ENCODE data around the gene GZMM. TPM values are rescaled to one million over a fixed set of nuclear protein-coding genes. Genes with fewer than 3 reads are reported as not detected.
"Not testable (repeated sequence)": the region's sequence is repeated elsewhere in the genome, so short reads cannot be mapped to it uniquely, and the experiment has no call there.

Gene GZMM
- total RNA-seq, 1 experiment from 2014 or later, result 0.66 TPM

GRCh38 chr19:584240-585001 lies 40.6 kb downstream of the GZMM start:
- no peaks in the 10 kb centered on the region; the same call in 1 of the 2 replicates for H3K79me2 ChIP-seq (ENCODE audit: insufficient read depth, low read length)
- H3K4me2 ChIP-seq (ENCODE audit: insufficient read depth, insufficient read length, low read length), result no peak overlapping the region
- H2BK5ac ChIP-seq (ENCODE audit: insufficient read length, low read length), result no peak overlapping the region
- H2AK5ac ChIP-seq (ENCODE audit: insufficient read length, low read length), result no peak overlapping the region
- no peak overlapping the region for H3K9ac ChIP-seq (ENCODE audit: extremely low read depth, insufficient read length, low read length)
- H4K5ac ChIP-seq (ENCODE audit: insufficient read length, low read depth, low read length), result no peak overlapping the region
- H4K8ac ChIP-seq (replicated peaks; ENCODE audit: insufficient read length, low read depth, low read length), result no peak overlapping the region
- no peaks in the 10 kb centered on the region for H3K9me3 ChIP-seq (ENCODE audit: control insufficient read depth, low read depth, low read length)
- H3K56ac ChIP-seq (ENCODE audit: insufficient read length, low read depth, low read length), result no peak overlapping the region
- DNase-seq, result peak; percentile 83
- no peak overlapping the region; the same call in 1 of the 2 replicates for H3K14ac ChIP-seq (ENCODE audit: insufficient read depth, low read length)
- H3K27me3 ChIP-seq (ENCODE audit: insufficient read depth, low read length), result peaks cover 7% of the 10 kb centered on the region; the same call in 1 of the 2 replicates
- no peak overlapping the region for H2BK12ac ChIP-seq (ENCODE audit: insufficient read length, low read depth, low read length)
- H4K91ac ChIP-seq (ENCODE audit: insufficient read length, low read depth, low read length), result no peak overlapping the region
- no CpG with 5 or more reads among the region's 38 CpGs for WGBS (ENCODE audit: extremely low coverage, insufficient read length, low lambda C conversion rate)
- no peak overlapping the region for H3K18ac ChIP-seq (ENCODE audit: insufficient read length, low read depth, low read length)
- H3K4ac ChIP-seq (ENCODE audit: low read depth, low read length), result no peak overlapping the region
- no peak overlapping the region for H2BK120ac ChIP-seq (ENCODE audit: low read depth, low read length, poor library complexity, severe bottlenecking)
- no peak overlapping the region for H3K27ac Mint-ChIP-seq
- no peak overlapping the region for H2BK20ac ChIP-seq (ENCODE audit: low read depth, low read length, poor library complexity, severe bottlenecking)
- H3K4me1 ChIP-seq (ENCODE audit: insufficient read depth, low read length), result no peaks in the 10 kb centered on the region
- H3K9me3 Mint-ChIP-seq, result no peaks in the 10 kb centered on the region
- H3K23me2 ChIP-seq (ENCODE audit: insufficient read length, low read depth, low read length, poor library complexity, severe bottlenecking), result no peaks in the 10 kb centered on the region
- no peak overlapping the region for H2BK15ac ChIP-seq (ENCODE audit: low read depth, low read length)
- H3K79me1 ChIP-seq (ENCODE audit: insufficient read depth, low read depth, low read length, poor library complexity, severe bottlenecking), result peaks cover under 1% of the 10 kb centered on the region
- no peak overlapping the region for H3K4me3 Mint-ChIP-seq
- H3K27ac ChIP-seq (ENCODE audit: insufficient read length, low read depth, low read length), result no peak overlapping the region
- H3K36me3 Mint-ChIP-seq (ENCODE audit: insufficient read depth in 1 of 3, low read depth in 3 of 3), result peaks cover 0 to 19% (median 18%) of the 10 kb centered on the region in 3 experiments; a peak in 5 of 7 replicates
- H4K20me1 ChIP-seq (ENCODE audit: control insufficient read depth, insufficient read depth, insufficient read length), result no peaks in the 10 kb centered on the region
- no peak overlapping the region for H3T11ph ChIP-seq (ENCODE audit: low read length)
- peaks cover 4 to 9% of the 10 kb centered on the region in 2 experiments for H3K4me1 Mint-ChIP-seq
- peaks cover 14% of the 10 kb centered on the region for H3K27me3 Mint-ChIP-seq (ENCODE audit: low read depth)
- H2AFZ ChIP-seq (ENCODE audit: low read length), result no peak overlapping the region
- no peak overlapping the region for H3K23ac ChIP-seq (ENCODE audit: insufficient read length, low read depth, low read length)
- TF ChIP-seq CTCF (conservative IDR thresholded peaks at IDR 0.05), result peak; percentile 97

GRCh38 chr19:585146-585545 lies 41.3 kb downstream of the GZMM start:
- not testable (repeated sequence) for H3K4me3 Mint-ChIP-seq; H2BK12ac ChIP-seq (ENCODE audit: insufficient read length, low read depth, low read length); H2BK5ac ChIP-seq (ENCODE audit: insufficient read length, low read length); H2BK120ac ChIP-seq (ENCODE audit: low read depth, low read length, poor library complexity, severe bottlenecking); H3K27ac ChIP-seq (ENCODE audit: insufficient read length, low read depth, low read length); H3K14ac ChIP-seq (ENCODE audit: insufficient read depth, low read length); H3T11ph ChIP-seq (ENCODE audit: low read length); H3K4me2 ChIP-seq (ENCODE audit: insufficient read depth, insufficient read length, low read length); H3K18ac ChIP-seq (ENCODE audit: insufficient read length, low read depth, low read length); H4K8ac ChIP-seq (replicated peaks; ENCODE audit: insufficient read length, low read depth, low read length); H3K79me1 ChIP-seq (ENCODE audit: insufficient read depth, low read depth, low read length, poor library complexity, severe bottlenecking); H3K23me2 ChIP-seq (ENCODE audit: insufficient read length, low read depth, low read length, poor library complexity, severe bottlenecking); H3K27me3 ChIP-seq (ENCODE audit: insufficient read depth, low read length); H2BK15ac ChIP-seq (ENCODE audit: low read depth, low read length); H4K5ac ChIP-seq (ENCODE audit: insufficient read length, low read depth, low read length); H2AK5ac ChIP-seq (ENCODE audit: insufficient read length, low read length); H4K91ac ChIP-seq (ENCODE audit: insufficient read length, low read depth, low read length); H3K4ac ChIP-seq (ENCODE audit: low read depth, low read length); H3K9ac ChIP-seq (ENCODE audit: extremely low read depth, insufficient read length, low read length); H3K9me3 Mint-ChIP-seq; H2BK20ac ChIP-seq (ENCODE audit: low read depth, low read length, poor library complexity, severe bottlenecking); H3K23ac ChIP-seq (ENCODE audit: insufficient read length, low read depth, low read length); H3K4me1 ChIP-seq (ENCODE audit: insufficient read depth, low read length); H3K4me1 Mint-ChIP-seq; H3K79me2 ChIP-seq (ENCODE audit: insufficient read depth, low read length); H2AFZ ChIP-seq (ENCODE audit: low read length); H3K9me3 ChIP-seq (ENCODE audit: control insufficient read depth, low read depth, low read length); DNase-seq; H4K20me1 ChIP-seq (ENCODE audit: control insufficient read depth, insufficient read depth, insufficient read length); H3K27ac Mint-ChIP-seq; H3K56ac ChIP-seq (ENCODE audit: insufficient read length, low read depth, low read length)
- H3K36me3 Mint-ChIP-seq (ENCODE audit: insufficient read depth in 1 of 3, low read depth in 3 of 3), result peaks cover 0 to 13% (median 12%) of the 10 kb centered on the region in 3 experiments; a peak in 5 of 7 replicates
- H3K27me3 Mint-ChIP-seq (ENCODE audit: low read depth), result peaks cover 14% of the 10 kb centered on the region
- no CpG with 5 or more reads among the region's 34 CpGs for WGBS (ENCODE audit: extremely low coverage, insufficient read length, low lambda C conversion rate)
